GM19324 (cell line): Measurements from ENCODE around the gene CCDC188.

Experiments
- ATAC-seq: cut with Tn5 transposase; IDR thresholded peaks from one replicate; pipeline ENCODE4 v1.9.1; 2021; ENCODE audit warnings: mild to moderate bottlenecking, moderate library complexity; ENCODE audit not compliant: unreplicated experiment, low FRiP score

CCDC188 gene

GRCh38 chr22:20153945-20154344 is 3.1 kb upstream of the CCDC188 start:
- no peak for ATAC-seq

- no peak for ATAC-seq
Measured at GRCh38 chr22:20152464-20152890, 1.6 kb upstream of the CCDC188 start.

GRCh38 chr22:20151276-20151588 is 377 bp upstream of the CCDC188 start:
- no peak for ATAC-seq

GRCh38 chr22:20149257-20150250 is 1.3 kb downstream of the CCDC188 start:
- ATAC-seq: no peak

GRCh38 chr22:20148414-20148813 is 2.4 kb downstream of the CCDC188 start:
- ATAC-seq: no peak

- no peak for ATAC-seq
Measured at GRCh38 chr22:20147237-20147988, 3.4 kb downstream of the CCDC188 start.

GRCh38 chr22:20146777-20147176 is 4.1 kb downstream of the CCDC188 start:
- no peak for ATAC-seq

- ATAC-seq: no peak
Measured at GRCh38 chr22:20145832-20146223, 5.0 kb downstream of the CCDC188 start.

- ATAC-seq: no peak
Measured at GRCh38 chr22:20145206-20145831, 5.5 kb downstream of the CCDC188 start.

- ATAC-seq: no peak
Measured at GRCh38 chr22:20143883-20144665, 6.8 kb downstream of the CCDC188 start.

- ATAC-seq: no peak
Measured at GRCh38 chr22:20142711-20143621, 7.9 kb downstream of the CCDC188 start.

- ATAC-seq: no peak
Measured at GRCh38 chr22:20141186-20142077, 9.4 kb downstream of the CCDC188 start.

- ATAC-seq: no peak
Measured at GRCh38 chr22:20140521-20140964, 10.3 kb downstream of the CCDC188 start.

GRCh38 chr22:20140107-20140445 is 10.8 kb downstream of the CCDC188 start:
- no peak for ATAC-seq

- no peak for ATAC-seq
Measured at GRCh38 chr22:20139391-20140106, 11.3 kb downstream of the CCDC188 start.

GRCh38 chr22:20138868-20139267 is 12.0 kb downstream of the CCDC188 start:
- no peak for ATAC-seq

- ATAC-seq: no peak
Measured at GRCh38 chr22:20138417-20138738, 12.5 kb downstream of the CCDC188 start.
